H1 (cell line): ENCODE measurements around the gene KDM8. TPM values are rescaled to one million over a fixed set of nuclear protein-coding genes. Genes with fewer than 3 reads are reported as not detected.

Experiments
- CTCF ChIA-PET: fragments of 300-600 bp; sonication (Branson Sonifier 250); formaldehyde crosslinking; loops from one replicate; lab custom pipeline; 2021; ENCODE audit not compliant: partially characterized antibody; lab: Charles Lee
- POLR2A ChIA-PET: fragments of 300-600 bp; sonication (Branson Sonifier 250); formaldehyde crosslinking; loops from one replicate; lab custom pipeline; 2021; ENCODE audit warnings: inconsistent platforms; ENCODE audit not compliant: partially characterized antibody; lab: Charles Lee
- DNase-seq, 2 experiments: peaks; one replicate each; pipeline versions ENCODE4 v3.0.0 to v3.0.0-alpha.2; 2010 to 2022; ENCODE audit warnings: low spot score in 2 of 2, low read depth in 1 of 2, mixed read lengths in 1 of 2
- FAIRE-seq: peaks from 2 replicates; lab custom pipeline; 2011; peaks lifted over from hg19 to GRCh38; lab: Jason Lieb, UNC
- H2AFZ ChIP-seq: 2 replicates; pipeline ENCODE4 v1.8.1; 2012; ENCODE audit warnings: low read length, inconsistent platforms
- H2AK5ac ChIP-seq: 2 replicates; pipeline ENCODE4 v1.6.1; 2013; ENCODE audit warnings: low read depth, low read length
- H2BK120ac ChIP-seq: replicated peaks from 2 replicates; pipeline ENCODE3; 2013; ENCODE audit warnings: low read depth, low read length, inconsistent platforms
- H2BK12ac ChIP-seq: 2 replicates; pipeline ENCODE4 v1.6.1; 2013; ENCODE audit warnings: low read depth, low read length
- H2BK15ac ChIP-seq: 2 replicates; pipeline ENCODE4 v1.6.1; 2013; ENCODE audit warnings: low read length
- H2BK20ac ChIP-seq: 2 replicates; pipeline ENCODE4 v1.6.1; 2013; ENCODE audit warnings: low read length
- H2BK5ac ChIP-seq: 2 replicates; pipeline ENCODE4 v1.6.1; 2013; ENCODE audit warnings: low read depth, low read length
- H3K14ac ChIP-seq: 2 replicates; pipeline ENCODE4 v1.6.1; 2013; ENCODE audit warnings: inconsistent platforms; ENCODE audit not compliant: insufficient read length
- H3K18ac ChIP-seq: 2 replicates; pipeline ENCODE4 v1.6.1; 2013; ENCODE audit warnings: low read length; ENCODE audit errors: extremely low read depth
- H3K23ac ChIP-seq: 2 replicates; pipeline ENCODE4 v1.6.1; 2013; ENCODE audit warnings: inconsistent platforms; ENCODE audit not compliant: insufficient read length
- H3K23me2 ChIP-seq: 2 replicates; pipeline ENCODE4 v1.6.1; 2013; ENCODE audit warnings: low read depth, low read length
- H3K27ac ChIP-seq: 2 replicates; pipeline ENCODE4 v1.6.1; 2011; ENCODE audit warnings: low read depth, low read length, inconsistent platforms
- H3K27me3 ChIP-seq, 4 experiments: replicated peaks in 1 of 4; 1 replicate in 1 of 4; 2 replicates in 3 of 4; pipeline versions ENCODE4 v1.6.1 to v1.8.1; 2011 to 2013; ENCODE audit warnings: low read length in 3 of 4, mild to moderate bottlenecking in 3 of 4, inconsistent platforms in 2 of 4, mixed read lengths in 2 of 4, moderate library complexity in 1 of 4; ENCODE audit not compliant: control insufficient read depth in 3 of 4, insufficient read depth in 3 of 4; ENCODE audit errors: extremely low read depth in 1 of 4
- H3K36me3 ChIP-seq, 4 experiments: 2 replicates each; pipeline versions ENCODE4 v1.6.1 to v1.8.1; 2011 to 2013; ENCODE audit warnings: mild to moderate bottlenecking in 4 of 4, low read length in 3 of 4, moderate library complexity in 2 of 4, control low read depth in 1 of 4, inconsistent platforms in 1 of 4; ENCODE audit not compliant: insufficient read depth in 4 of 4, control insufficient read depth in 2 of 4
- H3K4ac ChIP-seq: replicated peaks from 2 replicates; pipeline ENCODE3; 2013; ENCODE audit warnings: low read length, low read depth, mixed read lengths, inconsistent platforms; ENCODE audit not compliant: insufficient read length
- H3K4me1 ChIP-seq, 4 experiments: replicated peaks in 1 of 4; 1 replicate in 1 of 4; 2 replicates in 3 of 4; pipeline versions ENCODE4 v1.6.1 to v1.8.1; 2011 to 2013; ENCODE audit warnings: low read length in 3 of 4, inconsistent platforms in 2 of 4, mixed read lengths in 1 of 4; ENCODE audit not compliant: insufficient read depth in 4 of 4, control insufficient read depth in 3 of 4
- H3K4me2 ChIP-seq, 2 experiments: 2 replicates each; pipeline versions ENCODE4 v1.6.1 to v1.8.1; 2011 to 2013; ENCODE audit warnings: low read depth in 2 of 2, low read length in 2 of 2, control low read depth in 1 of 2, inconsistent platforms in 1 of 2, mild to moderate bottlenecking in 1 of 2; ENCODE audit not compliant: insufficient read depth in 1 of 2
- H3K4me3 ChIP-seq, 4 experiments: fragments of 200-600, 300-600 bp in 1 of 4; sonication (generic), shearing (Covaris generic), sonication (Bioruptor Twin) in 1 of 4; 2 replicates each; pipeline versions ENCODE4 v1.5.1 to v1.8.1; 2011 to 2016; ENCODE audit warnings: low read length in 4 of 4, low read depth in 3 of 4, control low read depth in 2 of 4, inconsistent platforms in 2 of 4, mild to moderate bottlenecking in 2 of 4, mixed read lengths in 1 of 4, moderate library complexity in 1 of 4; ENCODE audit not compliant: insufficient read depth in 2 of 4; ENCODE audit errors: extremely low read depth in 1 of 4
- H3K56ac ChIP-seq: replicated peaks from 2 replicates; pipeline ENCODE3; 2013; ENCODE audit warnings: low read depth, mild to moderate bottlenecking, mixed read lengths, low read length, inconsistent platforms; ENCODE audit not compliant: insufficient read length
- H3K79me1 ChIP-seq: 2 replicates; pipeline ENCODE4 v1.6.1; 2013; ENCODE audit warnings: low read depth, low read length, control low read depth
- H3K79me2 ChIP-seq, 2 experiments: 2 replicates each; pipeline versions ENCODE4 v1.6.1 to v1.8.1; 2012 to 2013; ENCODE audit warnings: low read length in 2 of 2, mild to moderate bottlenecking in 2 of 2, inconsistent platforms in 1 of 2; ENCODE audit not compliant: insufficient read depth in 2 of 2, control insufficient read depth in 1 of 2
- H3K9ac ChIP-seq, 4 experiments: replicated peaks in 1 of 4; 1 replicate in 1 of 4; 2 replicates in 3 of 4; pipeline versions ENCODE4 v1.6.1 to v1.8.1; 2011 to 2013; ENCODE audit warnings: low read depth in 3 of 4, low read length in 3 of 4, control low read depth in 2 of 4, mild to moderate bottlenecking in 2 of 4, moderate library complexity in 2 of 4, inconsistent platforms in 1 of 4; ENCODE audit errors: extremely low read depth in 1 of 4
- H3K9me3 ChIP-seq, 2 experiments: 2 replicates each; pipeline versions ENCODE4 v1.6.1 to v1.8.1; 2012 to 2013; ENCODE audit warnings: mild to moderate bottlenecking in 2 of 2, moderate library complexity in 2 of 2, control low read depth in 1 of 2, inconsistent platforms in 1 of 2, low read depth in 1 of 2, low read length in 1 of 2, mixed read lengths in 1 of 2; ENCODE audit not compliant: insufficient read depth in 2 of 2
- H4K20me1 ChIP-seq, 2 experiments: replicated peaks in 1 of 2; 2 replicates each; pipeline versions ENCODE3 to v1.8.1; 2011 to 2013; ENCODE audit warnings: inconsistent platforms in 2 of 2, low read length in 2 of 2, mild to moderate bottlenecking in 1 of 2; ENCODE audit not compliant: insufficient read depth in 2 of 2, control insufficient read depth in 1 of 2
- H4K5ac ChIP-seq: 2 replicates; pipeline ENCODE4 v1.6.1; 2013; ENCODE audit warnings: low read length, low read depth, mixed read lengths, inconsistent platforms; ENCODE audit not compliant: insufficient read length
- H4K8ac ChIP-seq: 2 replicates; pipeline ENCODE4 v1.8.0; 2013; ENCODE audit warnings: mild to moderate bottlenecking, moderate library complexity, low read length, inconsistent platforms; ENCODE audit not compliant: insufficient read depth; ENCODE audit errors: extremely low read depth
- H4K91ac ChIP-seq: replicated peaks from 2 replicates; pipeline ENCODE3; 2013; ENCODE audit warnings: low read length, mixed read lengths, inconsistent platforms; ENCODE audit not compliant: insufficient read length
- ASH2L ChIP-seq: fragments of 200-600, 300-600 bp; sonication (generic); IDR thresholded peaks from one replicate; pipeline ENCODE4 v1.7.1; 2017; ENCODE audit warnings: low read length
- ATF3 ChIP-seq: IDR thresholded peaks from 2 replicates; pipeline ENCODE4 v1.6.1; 2011; ENCODE audit warnings: low read depth, mild to moderate bottlenecking, low read length; ENCODE audit not compliant: insufficient read depth
- CHD2 ChIP-seq: IDR thresholded peaks from 2 replicates; pipeline ENCODE4 v1.6.1; 2012; ENCODE audit warnings: low read length, improper control_type of control experiment
- CREB1 ChIP-seq: IDR thresholded peaks from 2 replicates; pipeline ENCODE4 v1.6.1; 2012; ENCODE audit warnings: inconsistent platforms
- KDM5A ChIP-seq: fragments of 200-600 bp; IDR thresholded peaks from 2 replicates; pipeline ENCODE4 v1.7.1; 2012; ENCODE audit warnings: mild to moderate bottlenecking, low read length, inconsistent platforms, mixed read lengths
- MAFK ChIP-seq: IDR thresholded peaks from 2 replicates; pipeline ENCODE4 v1.6.1; 2012; ENCODE audit warnings: low read depth, mild to moderate bottlenecking, improper control_type of control experiment, low read length
- NANOG ChIP-seq: IDR thresholded peaks from 2 replicates; pipeline ENCODE4 v1.6.1; 2011; ENCODE audit warnings: low read length, low read depth, mild to moderate bottlenecking, inconsistent platforms; ENCODE audit not compliant: insufficient read depth, poor library complexity, severe bottlenecking
- POLR2A ChIP-seq, 2 experiments: IDR thresholded peaks; 1 replicate in 1 of 2; 2 replicates in 1 of 2; pipeline ENCODE4 v1.6.1; 2011; ENCODE audit warnings: low read depth in 2 of 2, low read length in 2 of 2, mild to moderate bottlenecking in 2 of 2; ENCODE audit errors: control extremely low read depth in 1 of 2
- SAP30 ChIP-seq: fragments of 300-600 bp; sonication (generic); IDR thresholded peaks from 2 replicates; pipeline ENCODE4 v1.7.1; 2012; ENCODE audit warnings: low read length, moderate library complexity, mild to moderate bottlenecking, inconsistent platforms; ENCODE audit not compliant: insufficient read depth, insufficient replicate concordance
- SIRT6 ChIP-seq: IDR thresholded peaks from one replicate; pipeline ENCODE4 v1.7.1; 2012; ENCODE audit warnings: low read length, inconsistent platforms
- SP2 ChIP-seq: IDR thresholded peaks from 2 replicates; pipeline ENCODE4 v1.6.1; 2012; ENCODE audit warnings: mild to moderate bottlenecking, low read length, inconsistent platforms
- TAF1 ChIP-seq: IDR thresholded peaks from 2 replicates; pipeline ENCODE4 v1.6.1; 2011; ENCODE audit warnings: mild to moderate bottlenecking, low read depth, low read length
- TAF7 ChIP-seq: optimal IDR thresholded peaks from 2 replicates; pipeline ENCODE3; 2011; ENCODE audit warnings: low read depth, mild to moderate bottlenecking, inconsistent platforms, low read length, moderate library complexity, borderline replicate concordance
- WGBS, 2 experiments: shearing (Covaris generic) in 1 of 2; methylation state at CpG; one replicate each; pipeline versions ENCODE4 v1.1.6 to v1.1.7; 2013 to 2015; ENCODE audit warnings: low lambda C conversion rate in 2 of 2, mixed read lengths in 2 of 2, inconsistent platforms in 1 of 2, low coverage in 1 of 2, missing lambda C conversion rate in 1 of 2; ENCODE audit not compliant: insufficient replicate concordance in 2 of 2, insufficient coverage in 1 of 2, insufficient read length in 1 of 2; ENCODE audit errors: extremely low coverage in 1 of 2, missing lambda C conversion rate in 1 of 2; 5-methylcytosine and 5-hydroxymethylcytosine counted together
- polyA plus RNA-seq, 7 experiments: library from polyadenylated mRNA; depleted of rRNA in 3 of 7; stranded (reverse) in 5 of 7; unstranded in 2 of 7; fragments of >200 nt in 5 of 7; fragments of 200-250 nt in 2 of 7; gene quantifications; 1 replicate in 5 of 7; 2 replicates in 1 of 7; 4 replicates in 1 of 7; pipeline versions ENCODE4 v1.2.1 to v1.2.3, GENCODE V29; 2011 to 2013; ENCODE audit warnings: missing spikeins in 2 of 7, mixed read lengths in 2 of 7
- total RNA-seq: library from RNA; stranded (reverse); fragmentation: NEBNext Ultra II Directional; extraction: Animal tissue kit (Norgen Biotek cat#: 25700); gene quantifications from 2 replicates; pipeline ENCODE4 v1.2.1, GENCODE V29; 2021
- TF ChIP-seq, protein P1 (sequence below): IDR thresholded peaks from 2 replicates; pipeline ENCODE4 v1.6.1; 2011; ENCODE audit warnings: low read length, improper control_type of control experiment

The KDM8 gene
- total and polyA plus RNA-seq, 2 of the 8 experiments (the other 6 are each of a cell fraction or from before 2014, with no cell fraction given), result 10.3 to 12.8 TPM

DNA sequence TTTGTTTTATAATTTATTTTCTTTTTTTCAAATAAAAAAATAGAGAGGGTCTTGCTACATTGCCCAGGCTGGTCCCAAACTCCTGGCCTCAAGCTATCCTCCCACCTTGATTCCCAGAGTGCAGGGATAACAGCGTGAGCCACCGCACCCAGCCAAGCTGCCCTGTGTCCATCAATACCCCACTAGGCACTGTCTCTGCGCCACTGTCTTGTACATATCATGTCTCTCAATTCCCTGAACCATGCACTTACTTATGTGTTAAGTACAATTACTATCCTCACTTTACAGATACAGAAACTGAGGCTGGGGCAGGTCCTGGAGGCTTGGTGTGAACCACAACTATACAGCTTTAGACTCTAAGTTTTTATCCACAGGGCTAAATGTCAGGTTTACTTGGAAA, 53.5 kb downstream of the KDM8 start:
- H3K14ac ChIP-seq, result no peak overlapping the region
- no peak for DNase-seq
- no peaks in the 10 kb centered on the region for H3K79me2 ChIP-seq
- WGBS, 2 experiments, result 96% methylated on average over 3 of the region's 3 CpGs; no CpG with 5 or more reads in 1 of the 2 experiments
- H3K23me2 ChIP-seq, result no peaks in the 10 kb centered on the region
- H3K4me1 ChIP-seq, result peaks cover 0 to 6% (median 3%) of the 10 kb centered on the region in 4 experiments; a peak in 3 of 7 replicates
- no peaks in the 10 kb centered on the region for H3K9me3 ChIP-seq
- no peak overlapping the region for H3K4ac ChIP-seq
- H2BK20ac ChIP-seq, result no peak overlapping the region
- no peak overlapping the region for H3K4me2 ChIP-seq
- ChIA-PET POLR2A (no interaction called here), CTCF (interaction anchor here (0.9 kb wide), 1 partner anchor 107 kb away, joined by 4 read pairs; no protein-coding TSS in a partner anchor)
- H3K36me3 ChIP-seq, result no peaks in the 10 kb centered on the region; a peak in 1 of 8 replicates
- H2BK5ac ChIP-seq, result no peak overlapping the region
- no peak overlapping the region for H3K56ac ChIP-seq
- no peak overlapping the region for H2BK12ac ChIP-seq
- H2AK5ac ChIP-seq, result no peak overlapping the region
- no peak overlapping the region for H2BK120ac ChIP-seq
- no peak overlapping the region for H3K23ac ChIP-seq
- H3K4me3 ChIP-seq, result no peak overlapping the region
- no peak overlapping the region for H3K9ac ChIP-seq
- no peak overlapping the region for H4K8ac ChIP-seq
- no peaks in the 10 kb centered on the region for H3K27me3 ChIP-seq
- no peaks in the 10 kb centered on the region for H4K20me1 ChIP-seq
- H2BK15ac ChIP-seq, result no peak overlapping the region
- no peak for FAIRE-seq
- no peak overlapping the region for H4K5ac ChIP-seq
- peaks cover 3% of the 10 kb centered on the region; the same call in 1 of the 2 replicates for H3K79me1 ChIP-seq
- no peak overlapping the region for H3K27ac ChIP-seq
- no peak overlapping the region for H3K18ac ChIP-seq
- H2AFZ ChIP-seq, result no peak overlapping the region
- no peak overlapping the region for H4K91ac ChIP-seq
- no peak for TF ChIP-seq TAF7
- no peak for TF ChIP-seq TAF1
- no peak for TF ChIP-seq KDM5A
- no peak for TF ChIP-seq SIRT6
- no peak for TF ChIP-seq MAFK
- no peak for TF ChIP-seq CHD2
- no peak for TF ChIP-seq SAP30
- no peak for TF ChIP-seq NANOG
- no peak for TF ChIP-seq SP2
- no peak for TF ChIP-seq ATF3
- no peak for TF ChIP-seq ASH2L
- TF ChIP-seq, protein P1, sequence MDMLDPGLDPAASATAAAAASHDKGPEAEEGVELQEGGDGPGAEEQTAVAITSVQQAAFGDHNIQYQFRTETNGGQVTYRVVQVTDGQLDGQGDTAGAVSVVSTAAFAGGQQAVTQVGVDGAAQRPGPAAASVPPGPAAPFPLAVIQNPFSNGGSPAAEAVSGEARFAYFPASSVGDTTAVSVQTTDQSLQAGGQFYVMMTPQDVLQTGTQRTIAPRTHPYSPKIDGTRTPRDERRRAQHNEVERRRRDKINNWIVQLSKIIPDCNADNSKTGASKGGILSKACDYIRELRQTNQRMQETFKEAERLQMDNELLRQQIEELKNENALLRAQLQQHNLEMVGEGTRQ, result no peak
- no peak for TF ChIP-seq CREB1
- TF ChIP-seq POLR2A (IDR thresholded peaks at IDR 0.05; ENCODE audit: control extremely low read depth in 1 of 2, low read depth in 2 of 2, low read length in 2 of 2), result no peak
